Upper lobe of left lung (tissue), 4 donors: ENCODE measurements around the gene LTBP1.

Experiments
- CTCF ChIP-seq, 6 experiments: fragments of 450-650 bp in 4 of 6; fragments of 200-600 bp in 2 of 6; sonication (generic) in 2 of 6; IDR thresholded peaks; one replicate each; pipeline ENCODE4 v1.5.1; 2016 to 2019; ENCODE audit warnings: antibody characterized with exemption in 6 of 6
- POLR2AphosphoS5 ChIP-seq, 2 donors: sonication (generic); formaldehyde crosslinking; IDR thresholded peaks; one replicate each; pipeline ENCODE4 v1.5.1; 2017; ENCODE audit warnings: antibody characterized with exemption in 2 of 2

- no peak for TF ChIP-seq CTCF (IDR thresholded peaks at IDR 0.05)
- TF ChIP-seq POLR2AphosphoS5 (IDR thresholded peaks at IDR 0.05): no peak
Observed at GRCh38 chr2:32981612-32982011, 34.9 kb downstream of the LTBP1 start.
